ENCODE results near the gene CDH4.

CDH4 gene

GRCh38 chr20:61702246-61702645 is 450.2 kb downstream of the CDH4 start:
- no peak overlapping the region for H3K4me3 ChIP-seq (ENCODE audit: low read length)
- DNase-seq (ENCODE audit: low read depth): no peak
- no peak for TF ChIP-seq CTCF (conservative IDR thresholded peaks at IDR 0.05; ENCODE audit: low read depth, low read length)

- H3K4me3 ChIP-seq (ENCODE audit: low read length): no peak overlapping the region
- no peak for DNase-seq (ENCODE audit: low read depth)
- TF ChIP-seq CTCF (conservative IDR thresholded peaks at IDR 0.05; ENCODE audit: low read depth, low read length): no peak
These were observed 452.6 kb downstream of the CDH4 start for GRCh38 chr20:61704661-61705060.

GRCh38 chr20:61705386-61706258 is 453.6 kb downstream of the CDH4 start:
- TF ChIP-seq CTCF (conservative IDR thresholded peaks at IDR 0.05; ENCODE audit: low read depth, low read length): no peak
- no peak for DNase-seq (ENCODE audit: low read depth)
- no peak overlapping the region for H3K4me3 ChIP-seq (ENCODE audit: low read length)

GRCh38 chr20:61706259-61706961 is 454.3 kb downstream of the CDH4 start:
- H3K4me3 ChIP-seq (ENCODE audit: low read length): no peak overlapping the region
- no peak for TF ChIP-seq CTCF (conservative IDR thresholded peaks at IDR 0.05; ENCODE audit: low read depth, low read length)
- no peak for DNase-seq (ENCODE audit: low read depth)

- TF ChIP-seq CTCF (conservative IDR thresholded peaks at IDR 0.05; ENCODE audit: low read depth, low read length): no peak
- no peak for DNase-seq (ENCODE audit: low read depth)
- H3K4me3 ChIP-seq (ENCODE audit: low read length): no peak overlapping the region
These were observed 456.8 kb downstream of the CDH4 start for GRCh38 chr20:61708891-61709290.

GRCh38 chr20:61710108-61710507 is 458.0 kb downstream of the CDH4 start:
- no peak overlapping the region for H3K4me3 ChIP-seq (ENCODE audit: low read length)
- no peak for DNase-seq (ENCODE audit: low read depth)
- TF ChIP-seq CTCF (conservative IDR thresholded peaks at IDR 0.05; ENCODE audit: low read depth, low read length): no peak
